Activated T-cell treated with anti-CD3 and anti-CD28 coated beads, Interleukin-2, amount 50 U/mL, for 24 hours (primary cell): ENCODE measurements around the gene CROCC2.

Experiments
- DNase-seq: peaks from one replicate; pipeline ENCODE4 v3.0.0-alpha.2; 2020
- H3K27ac Mint-ChIP-seq: 2 replicates; pipeline ENCODE4 v1.8.0; 2020; ENCODE audit warnings: mild to moderate bottlenecking, mixed read lengths
- H3K27me3 Mint-ChIP-seq: 2 replicates; pipeline ENCODE4 v1.8.0; 2020; ENCODE audit warnings: mixed read lengths
- H3K36me3 Mint-ChIP-seq: 2 replicates; pipeline ENCODE4 v1.8.0; 2020; ENCODE audit warnings: low read depth, mixed read lengths
- H3K4me1 Mint-ChIP-seq: 2 replicates; pipeline ENCODE4 v1.8.0; 2020; ENCODE audit warnings: low read depth, mixed read lengths
- H3K4me3 Mint-ChIP-seq: 2 replicates; pipeline ENCODE4 v1.8.0; 2020; ENCODE audit warnings: mild to moderate bottlenecking, moderate library complexity, mixed read lengths
- H3K9me3 Mint-ChIP-seq: 2 replicates; pipeline ENCODE4 v1.8.0; 2020; ENCODE audit warnings: mixed read lengths

The CROCC2 gene

DNA sequence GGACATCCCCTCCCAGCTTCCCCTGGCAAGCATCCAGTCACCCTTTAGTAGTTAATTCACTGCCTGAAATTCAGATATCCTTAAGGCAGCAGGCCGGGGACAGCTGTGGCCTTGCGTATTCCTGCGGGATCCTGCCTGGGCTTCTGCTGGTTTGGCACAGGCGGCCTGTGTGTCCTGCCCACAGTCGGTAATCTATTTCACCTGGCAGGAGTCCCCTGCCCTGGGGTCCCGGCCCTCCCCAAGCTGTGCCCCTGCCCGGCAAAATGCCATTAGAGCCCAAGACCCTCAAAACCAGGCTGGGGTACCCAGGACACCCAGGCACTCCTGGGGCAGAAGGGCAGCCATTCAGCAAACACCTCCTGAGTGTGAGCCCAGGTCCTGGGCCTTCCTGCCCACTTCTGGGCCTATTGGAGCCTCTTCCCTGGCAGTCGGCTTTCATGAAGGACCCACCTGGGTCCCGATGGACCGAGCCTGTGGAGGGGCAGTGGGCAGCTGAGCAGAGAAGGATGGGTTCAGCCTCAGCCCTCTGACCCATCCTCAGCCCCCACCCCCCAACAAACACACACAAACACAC, 11.6 kb downstream of the CROCC2 start:
- Mint-ChIP-seq H3K9me3 (no peaks in the 10 kb centered on the region), H3K36me3 (no peaks in the 10 kb centered on the region), H3K27me3 (peaks cover 34% of the 10 kb centered on the region), H3K27ac (no peak overlapping the region), H3K4me3 (no peak overlapping the region), H3K4me1 (peaks cover 2% of the 10 kb centered on the region)
- DNase-seq = no peak

DNA sequence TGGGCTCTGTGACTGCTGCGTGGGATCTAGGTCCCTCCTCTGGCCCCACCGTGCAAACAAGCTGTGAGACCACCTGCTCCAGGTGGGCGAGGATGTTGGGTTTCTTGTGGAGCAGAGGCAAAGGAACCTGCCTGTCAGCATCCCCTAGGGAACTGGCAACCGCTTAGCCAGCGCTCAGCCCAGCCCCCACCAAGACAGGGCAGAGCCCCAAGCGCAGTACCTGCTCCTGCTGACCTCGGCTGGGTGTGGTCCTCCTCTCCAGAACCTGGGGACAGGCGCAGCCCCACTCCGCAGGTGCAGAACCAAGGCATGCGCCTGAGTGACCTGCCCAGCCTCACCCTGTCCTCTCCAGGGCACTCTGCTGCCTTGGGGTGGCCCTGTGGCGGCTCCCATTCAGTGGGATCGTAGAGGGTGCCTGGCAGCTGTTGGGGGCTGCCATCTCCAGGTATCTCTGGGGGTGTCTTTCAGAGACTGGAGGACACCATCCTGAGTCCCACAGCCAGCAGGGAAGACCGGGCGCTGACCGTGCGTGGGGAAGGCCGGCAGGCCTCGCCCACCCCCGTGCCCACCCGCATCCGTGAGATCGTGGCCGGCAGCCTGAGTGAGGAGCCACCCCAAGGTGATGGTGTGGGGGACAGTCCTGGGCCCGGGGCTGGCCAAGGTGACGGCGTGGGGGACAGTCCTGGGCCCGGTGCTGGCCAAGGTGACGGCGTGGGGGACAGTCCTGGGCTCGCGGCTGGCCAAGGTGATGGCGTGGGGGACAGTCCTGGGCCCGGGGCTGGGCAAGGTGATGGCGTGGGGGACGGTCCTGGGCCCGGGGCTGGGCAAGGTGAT, 12.3 kb downstream of the CROCC2 start:
- no peak overlapping the region for H3K4me3 Mint-ChIP-seq
- DNase-seq = no peak
- peaks cover 28% of the 10 kb centered on the region for H3K27me3 Mint-ChIP-seq
- H3K36me3 Mint-ChIP-seq = no peaks in the 10 kb centered on the region
- no peaks in the 10 kb centered on the region for H3K9me3 Mint-ChIP-seq
- H3K27ac Mint-ChIP-seq = no peak overlapping the region
- H3K4me1 Mint-ChIP-seq = peaks cover 2% of the 10 kb centered on the region

DNA sequence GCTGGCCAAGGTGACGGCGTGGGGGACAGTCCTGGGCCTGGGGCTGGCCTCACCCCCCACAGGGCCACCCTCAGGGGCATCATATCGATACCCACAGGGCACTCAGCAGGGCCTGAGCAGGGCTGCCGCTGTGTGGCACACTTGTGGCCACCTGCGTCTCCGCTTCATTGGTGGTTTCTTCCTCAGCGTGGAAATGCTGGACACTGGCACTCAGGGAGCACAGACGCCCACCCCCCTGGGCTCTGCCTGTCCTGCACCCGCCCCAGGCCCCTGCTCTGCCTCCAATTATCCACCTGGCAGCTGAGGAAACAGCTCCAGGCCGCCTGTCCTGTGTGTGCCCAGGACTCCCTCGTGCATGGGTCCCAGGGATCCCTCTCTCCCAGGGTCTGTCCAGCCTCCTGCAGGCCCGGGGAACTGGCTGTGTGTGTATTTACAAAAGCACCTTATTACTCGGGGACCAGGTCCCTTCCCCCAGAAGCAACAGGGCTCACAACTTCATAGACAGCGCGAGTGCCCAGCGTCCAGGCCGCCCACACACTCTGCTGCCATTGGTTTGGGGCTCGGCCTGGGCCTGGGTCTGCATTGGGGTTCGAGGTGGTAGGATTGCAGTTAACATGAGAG, 13.1 kb downstream of the CROCC2 start:
- H3K4me3 Mint-ChIP-seq = no peak overlapping the region
- H3K9me3 Mint-ChIP-seq = no peaks in the 10 kb centered on the region
- DNase-seq = no peak
- no peak overlapping the region for H3K27ac Mint-ChIP-seq
- H3K36me3 Mint-ChIP-seq = no peaks in the 10 kb centered on the region
- peaks cover 25% of the 10 kb centered on the region for H3K27me3 Mint-ChIP-seq
- H3K4me1 Mint-ChIP-seq = peaks cover 2% of the 10 kb centered on the region

DNA sequence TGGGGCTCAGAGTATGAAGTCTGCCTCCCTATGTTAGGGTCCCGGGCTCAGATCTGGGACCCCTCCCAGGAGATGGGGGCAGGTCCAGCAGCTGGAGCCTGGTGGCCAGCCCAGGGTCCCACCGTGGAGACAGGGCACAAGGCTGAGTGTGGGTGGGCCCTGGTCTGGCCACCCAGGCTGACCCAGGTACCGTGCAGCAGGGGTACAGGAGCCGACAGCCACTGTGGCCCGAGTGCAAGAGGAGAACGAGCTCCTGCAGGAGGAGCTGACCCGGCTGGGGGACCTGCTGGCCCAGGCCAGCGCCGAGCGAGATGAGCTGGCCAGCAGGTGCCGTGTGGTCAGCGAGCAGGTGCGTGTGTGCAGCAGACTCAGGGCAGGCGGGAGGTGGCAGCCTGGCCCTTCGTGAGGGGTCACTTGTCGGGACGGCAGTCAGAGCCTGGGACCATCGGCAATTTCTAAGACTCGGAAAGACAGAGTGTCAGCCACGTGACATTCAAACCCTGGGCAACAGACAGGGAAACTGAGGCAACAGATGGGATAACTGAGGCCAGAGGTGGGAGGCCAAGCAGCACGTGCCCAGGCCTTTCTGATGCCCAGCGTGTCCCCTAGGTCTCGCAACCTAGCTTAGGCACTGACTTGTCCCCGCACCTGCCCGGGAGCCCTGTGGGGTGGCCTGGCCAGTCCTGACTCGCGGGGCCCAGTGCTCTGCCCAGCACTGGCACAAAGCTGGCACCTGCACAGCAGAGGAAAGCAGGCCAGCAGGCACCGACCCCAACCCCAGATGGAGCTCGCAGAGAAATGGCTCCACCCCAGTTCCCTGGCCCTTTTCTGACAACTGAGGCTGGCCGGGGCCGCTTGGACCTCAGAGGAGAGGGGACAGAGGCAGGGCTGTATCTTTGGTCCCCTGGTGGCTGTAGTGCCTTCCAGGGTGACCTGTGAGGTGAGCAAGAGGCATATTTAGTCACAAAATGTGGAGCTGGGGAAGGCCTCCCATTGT, 13.9 kb downstream of the CROCC2 start:
- H3K27ac Mint-ChIP-seq = no peak overlapping the region
- H3K9me3 Mint-ChIP-seq = no peaks in the 10 kb centered on the region

DNA sequence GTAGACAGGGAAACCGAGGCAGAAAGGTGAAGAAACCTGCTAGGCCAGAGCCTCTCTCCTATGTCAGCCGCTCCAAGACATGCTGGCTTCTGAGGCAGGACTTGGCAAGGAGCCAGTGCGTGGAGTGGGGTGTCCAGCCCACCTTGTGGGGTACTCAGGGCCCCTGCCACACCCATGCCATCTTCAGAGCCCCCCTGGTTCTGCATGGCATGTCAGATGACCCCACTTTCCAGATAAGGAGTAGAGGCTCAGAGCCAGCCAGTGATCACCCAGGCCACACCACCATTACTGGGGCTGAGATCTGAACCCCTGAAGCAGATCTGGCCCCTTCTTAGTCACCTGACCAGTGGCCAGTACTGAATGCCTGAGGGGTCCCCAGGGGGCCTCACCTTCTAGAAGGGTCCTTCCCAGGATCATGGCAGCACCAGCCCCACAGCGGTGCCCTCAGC, 14.7 kb downstream of the CROCC2 start:
- no peaks in the 10 kb centered on the region for H3K4me1 Mint-ChIP-seq
- H3K36me3 Mint-ChIP-seq = no peaks in the 10 kb centered on the region
- H3K4me3 Mint-ChIP-seq = no peak overlapping the region
- no peak overlapping the region for H3K27ac Mint-ChIP-seq
- H3K9me3 Mint-ChIP-seq = no peaks in the 10 kb centered on the region
- peak; percentile 20 for DNase-seq
- peaks cover 12% of the 10 kb centered on the region for H3K27me3 Mint-ChIP-seq

More for the DNA sequence above, 13.9 kb downstream of the CROCC2 start:
- H3K4me1 Mint-ChIP-seq = peaks cover 2% of the 10 kb centered on the region
- no peak for DNase-seq
- no peak overlapping the region for H3K4me3 Mint-ChIP-seq
- no peaks in the 10 kb centered on the region for H3K36me3 Mint-ChIP-seq
- H3K27me3 Mint-ChIP-seq = peaks cover 19% of the 10 kb centered on the region

DNA sequence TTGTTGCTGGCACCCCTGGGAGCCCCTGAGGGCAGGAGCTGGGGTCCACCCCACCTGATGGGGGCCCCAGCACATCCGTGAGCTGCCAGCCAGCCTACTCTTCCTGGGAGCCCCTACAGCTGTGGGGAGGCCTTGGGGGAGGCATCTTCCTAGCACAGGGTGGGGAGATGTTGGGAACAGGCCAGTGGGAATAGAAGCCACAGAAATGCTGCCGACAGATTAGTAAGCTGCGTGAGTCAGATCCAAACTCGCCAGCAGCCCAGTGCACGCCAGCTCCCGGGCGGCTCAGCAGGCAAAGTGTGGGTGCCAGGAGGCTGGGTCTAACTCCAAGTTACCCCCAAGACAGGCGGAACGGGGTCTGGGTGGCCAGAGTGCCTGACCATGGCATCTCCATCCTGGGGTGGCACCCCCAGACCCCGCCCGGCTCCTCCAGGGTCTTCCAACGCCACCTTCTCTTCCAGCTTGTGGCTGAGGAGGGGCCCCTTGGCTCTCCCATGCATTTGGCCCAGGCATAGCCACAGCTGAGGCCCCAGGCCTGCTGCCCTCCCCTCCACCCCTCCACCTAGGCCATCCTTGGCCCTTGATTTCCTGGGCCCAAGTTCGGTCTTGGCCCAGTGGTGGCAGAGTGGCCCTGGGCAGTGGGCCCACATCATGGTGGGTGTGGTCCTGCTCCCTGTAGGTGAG, 15.3 kb downstream of the CROCC2 start:
- Mint-ChIP-seq H3K27ac (no peak overlapping the region), H3K36me3 (no peaks in the 10 kb centered on the region), H3K4me1 (no peaks in the 10 kb centered on the region), H3K9me3 (no peaks in the 10 kb centered on the region), H3K4me3 (no peak overlapping the region), H3K27me3 (peaks cover 9% of the 10 kb centered on the region)
- DNase-seq = peak; percentile 26

DNA sequence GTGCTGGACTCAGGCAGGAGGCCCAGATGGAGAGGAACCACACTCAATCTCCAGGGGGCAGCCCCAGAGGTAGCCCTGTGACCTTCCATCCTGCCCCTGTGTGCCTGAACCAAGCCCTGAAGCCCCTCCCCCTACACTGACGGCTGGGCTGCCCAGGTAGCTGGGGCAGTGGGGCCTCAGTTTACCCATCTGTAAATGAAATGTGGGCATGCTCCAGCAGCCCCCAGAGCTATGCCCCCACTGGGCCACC, 15.8 kb downstream of the CROCC2 start:
- Mint-ChIP-seq H3K9me3 (no peaks in the 10 kb centered on the region), H3K4me1 (no peaks in the 10 kb centered on the region), H3K27ac (no peak overlapping the region), H3K4me3 (no peak overlapping the region), H3K27me3 (peaks cover 5% of the 10 kb centered on the region), H3K36me3 (no peaks in the 10 kb centered on the region)
- no peak for DNase-seq

DNA sequence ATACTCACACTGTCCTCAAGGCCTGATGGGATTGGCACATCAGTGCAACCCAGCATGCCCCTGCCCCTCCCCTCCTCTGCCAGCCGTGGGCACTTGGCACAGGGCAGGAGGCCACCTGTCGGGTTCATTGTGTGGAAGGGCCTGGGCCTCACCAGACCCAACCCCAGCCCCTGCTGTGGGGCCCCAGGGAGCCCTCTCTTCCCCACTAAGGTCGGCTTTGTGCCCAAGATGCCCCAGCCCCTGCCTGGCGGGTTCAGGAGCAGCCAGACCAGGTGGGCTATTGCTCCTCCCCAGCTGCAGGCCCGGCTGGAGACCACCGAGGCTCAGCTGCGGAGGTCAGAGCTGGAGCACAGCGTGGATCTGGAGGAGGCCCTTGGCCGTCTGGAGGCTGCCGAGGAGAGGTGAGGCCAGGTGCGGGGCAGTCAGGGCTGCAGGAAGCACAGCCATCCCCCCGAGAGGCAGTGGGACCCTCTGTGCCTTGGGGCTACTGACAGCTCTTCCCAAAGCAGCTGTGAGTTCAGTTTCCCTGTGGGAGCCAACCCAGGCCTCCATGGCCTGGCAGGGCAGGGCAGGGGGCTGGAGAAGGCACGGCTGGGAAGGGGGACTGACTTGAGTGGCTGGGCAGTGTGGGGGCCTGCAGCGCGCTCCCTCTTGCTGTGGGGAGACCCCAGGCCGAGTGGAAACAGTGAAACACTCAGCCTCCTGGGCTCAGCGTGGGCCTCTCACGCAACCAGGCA, 16.3 kb downstream of the CROCC2 start:
- Mint-ChIP-seq H3K4me3 (no peak overlapping the region), H3K27ac (no peak overlapping the region), H3K27me3 (no peaks in the 10 kb centered on the region), H3K9me3 (no peaks in the 10 kb centered on the region), H3K4me1 (no peaks in the 10 kb centered on the region), H3K36me3 (no peaks in the 10 kb centered on the region)
- no peak for DNase-seq

DNA sequence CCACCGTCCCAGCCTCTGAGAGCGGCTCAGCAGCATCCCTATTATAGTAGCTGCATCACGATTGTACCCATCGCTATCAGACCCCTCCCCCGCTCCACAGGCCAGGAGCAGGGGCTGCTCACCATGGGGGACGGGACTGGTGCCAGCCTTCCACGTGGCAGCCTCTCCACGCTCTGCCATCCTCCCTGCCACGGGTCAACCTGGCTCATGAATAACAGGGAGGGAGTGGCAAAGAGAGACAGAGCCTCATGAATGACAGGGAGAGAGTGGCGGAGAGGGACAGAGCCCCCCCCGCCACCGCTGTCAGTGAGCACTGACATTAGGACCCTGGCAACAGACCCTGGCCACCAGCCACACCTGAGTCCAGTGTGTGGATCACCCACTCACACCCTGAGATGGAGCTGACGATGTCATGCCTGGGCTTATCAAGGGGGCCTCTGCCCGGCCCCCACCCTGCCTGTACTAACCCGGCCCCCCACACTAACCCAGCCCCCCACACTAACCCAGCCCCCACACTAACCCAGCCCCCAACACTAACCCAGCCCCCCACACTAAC, 16.9 kb downstream of the CROCC2 start:
- no peak for DNase-seq
- Mint-ChIP-seq H3K9me3 (no peaks in the 10 kb centered on the region), H3K27me3 (no peaks in the 10 kb centered on the region), H3K4me3 (no peak overlapping the region), H3K4me1 (no peaks in the 10 kb centered on the region), H3K36me3 (no peaks in the 10 kb centered on the region), H3K27ac (no peak overlapping the region)

DNA sequence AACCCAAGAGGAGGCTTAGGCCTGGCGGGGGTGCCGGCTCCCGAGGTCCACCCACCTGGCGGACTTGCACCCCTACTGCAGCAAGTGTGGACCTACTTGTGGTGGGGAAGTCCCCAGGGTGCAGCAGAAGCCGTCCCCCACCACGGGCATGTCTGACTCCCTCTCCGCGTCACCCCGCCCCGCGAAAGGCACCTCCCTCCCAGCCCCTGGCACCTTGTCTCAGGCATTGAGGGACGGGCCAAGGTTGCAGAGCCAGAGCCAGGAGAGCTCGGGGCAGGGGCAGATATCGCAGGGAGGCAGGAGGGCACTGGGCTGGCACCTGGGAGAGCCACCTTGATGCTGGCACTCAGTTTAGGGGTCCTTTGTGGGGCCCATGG, 19.0 kb downstream of the CROCC2 start:
- H3K27ac Mint-ChIP-seq = no peak overlapping the region
- peak; percentile 25 for DNase-seq
- H3K9me3 Mint-ChIP-seq = no peaks in the 10 kb centered on the region

DNA sequence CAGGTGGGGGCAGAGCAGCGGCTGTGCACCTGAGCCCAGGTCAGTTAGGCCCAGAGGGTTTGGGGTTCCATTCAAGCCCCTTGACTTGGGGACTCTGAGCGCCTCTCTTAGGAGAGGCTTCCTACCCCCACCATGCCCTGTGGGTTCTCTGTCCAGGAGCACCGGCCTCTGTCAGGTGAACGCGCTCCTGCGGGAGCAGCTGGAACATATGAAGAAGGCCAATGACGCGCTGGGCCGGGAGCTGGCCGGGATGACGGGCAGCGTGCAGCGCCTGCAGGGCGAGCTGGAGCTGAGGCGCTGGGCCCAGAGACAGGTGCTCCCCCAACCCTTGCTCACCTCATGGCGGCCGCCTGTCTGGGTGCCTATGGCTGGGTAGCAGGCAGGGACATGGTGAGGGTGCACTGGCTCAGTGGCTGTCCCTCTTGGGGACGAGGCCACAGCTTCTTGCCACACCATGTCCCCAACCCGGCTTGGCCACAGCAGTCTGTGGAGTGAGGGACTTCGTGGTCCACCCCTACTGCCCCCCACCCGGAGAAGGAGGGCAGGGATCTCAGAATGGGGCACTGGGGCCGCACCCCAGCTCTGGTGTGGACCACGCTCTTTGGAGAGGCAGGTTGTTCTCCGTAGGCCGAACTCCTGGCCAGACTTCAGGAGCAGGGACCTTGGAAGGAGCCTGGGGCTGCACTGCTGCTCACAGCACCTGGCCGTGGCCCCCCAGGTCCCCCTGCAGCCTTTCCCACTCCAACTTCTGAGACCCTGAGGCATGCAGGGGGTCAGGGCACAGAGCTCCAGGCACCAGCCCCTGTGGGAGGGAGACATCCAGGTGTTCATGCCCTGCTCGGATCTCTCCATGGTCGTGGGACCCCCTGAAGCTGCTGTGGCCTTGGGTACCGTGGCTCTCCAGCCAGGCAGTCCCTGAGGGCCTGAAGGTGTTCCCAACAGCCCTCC, 19.7 kb downstream of the CROCC2 start:
- Mint-ChIP-seq H3K4me1 (no peaks in the 10 kb centered on the region), H3K27me3 (no peaks in the 10 kb centered on the region), H3K27ac (no peak overlapping the region), H3K4me3 (no peak overlapping the region), H3K9me3 (no peaks in the 10 kb centered on the region), H3K36me3 (no peaks in the 10 kb centered on the region)
- peak; percentile 22 for DNase-seq

More for the DNA sequence above, 19.0 kb downstream of the CROCC2 start:
- no peaks in the 10 kb centered on the region for H3K4me1 Mint-ChIP-seq
- H3K27me3 Mint-ChIP-seq = no peaks in the 10 kb centered on the region
- H3K36me3 Mint-ChIP-seq = no peaks in the 10 kb centered on the region
- no peak overlapping the region for H3K4me3 Mint-ChIP-seq

DNA sequence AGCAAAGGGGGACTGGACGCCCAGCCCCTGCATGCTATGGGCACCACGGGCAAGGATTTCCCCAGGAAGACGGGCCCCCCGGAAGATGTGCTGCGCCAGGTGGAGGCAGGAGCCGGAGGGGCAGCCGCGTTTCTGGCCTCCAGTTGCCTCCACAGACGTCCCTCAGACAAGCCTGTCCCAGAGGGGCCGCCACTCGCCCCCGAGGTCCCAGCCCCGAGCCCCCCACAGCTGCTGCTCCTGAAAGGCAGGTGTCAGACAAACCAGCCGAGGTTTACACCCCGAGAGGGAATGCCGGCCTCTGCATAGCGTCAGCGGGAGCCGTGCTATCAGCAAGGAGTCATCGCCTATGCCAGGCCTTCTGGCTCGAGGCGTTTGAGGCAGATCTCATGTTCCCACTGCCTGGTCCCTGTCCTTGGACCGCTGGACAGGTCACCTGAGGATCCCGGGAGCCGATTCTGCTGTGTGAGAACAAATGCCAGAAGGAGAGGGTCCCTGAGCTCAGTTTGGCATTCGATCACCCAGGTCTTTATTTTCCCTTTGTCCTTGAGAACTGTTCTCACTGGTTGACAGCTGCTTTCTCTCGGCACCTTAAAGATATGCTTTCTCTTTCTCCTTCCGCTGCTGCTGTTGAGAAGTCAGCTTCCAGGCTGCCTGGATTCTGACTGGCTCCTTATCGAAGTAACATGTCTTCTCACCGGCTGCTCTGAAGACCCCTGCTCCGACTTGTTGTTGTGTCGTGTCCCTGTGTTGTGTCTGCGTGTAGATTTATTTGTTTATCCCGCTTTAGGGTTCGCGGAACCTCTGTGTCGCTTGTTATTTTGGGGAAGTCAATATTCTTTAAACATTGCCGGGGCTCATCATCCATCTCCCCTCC, 20.6 kb downstream of the CROCC2 start:
- Mint-ChIP-seq H3K27ac (no peak overlapping the region), H3K36me3 (no peaks in the 10 kb centered on the region), H3K27me3 (no peaks in the 10 kb centered on the region), H3K4me3 (no peak overlapping the region), H3K9me3 (no peaks in the 10 kb centered on the region), H3K4me1 (no peaks in the 10 kb centered on the region)
- no peak for DNase-seq
